ENCODE measurements around the gene HLA-DMB. TPM values are rescaled to one million over a fixed set of nuclear protein-coding genes. Genes with fewer than 3 reads are reported as not detected.

Gene HLA-DMB
- total and polyA plus RNA-seq, 10 of the 15 experiments (the other 5 are each of a cell fraction or from before 2014, with no cell fraction given) = 114 to 173 (median 150) TPM

DNA sequence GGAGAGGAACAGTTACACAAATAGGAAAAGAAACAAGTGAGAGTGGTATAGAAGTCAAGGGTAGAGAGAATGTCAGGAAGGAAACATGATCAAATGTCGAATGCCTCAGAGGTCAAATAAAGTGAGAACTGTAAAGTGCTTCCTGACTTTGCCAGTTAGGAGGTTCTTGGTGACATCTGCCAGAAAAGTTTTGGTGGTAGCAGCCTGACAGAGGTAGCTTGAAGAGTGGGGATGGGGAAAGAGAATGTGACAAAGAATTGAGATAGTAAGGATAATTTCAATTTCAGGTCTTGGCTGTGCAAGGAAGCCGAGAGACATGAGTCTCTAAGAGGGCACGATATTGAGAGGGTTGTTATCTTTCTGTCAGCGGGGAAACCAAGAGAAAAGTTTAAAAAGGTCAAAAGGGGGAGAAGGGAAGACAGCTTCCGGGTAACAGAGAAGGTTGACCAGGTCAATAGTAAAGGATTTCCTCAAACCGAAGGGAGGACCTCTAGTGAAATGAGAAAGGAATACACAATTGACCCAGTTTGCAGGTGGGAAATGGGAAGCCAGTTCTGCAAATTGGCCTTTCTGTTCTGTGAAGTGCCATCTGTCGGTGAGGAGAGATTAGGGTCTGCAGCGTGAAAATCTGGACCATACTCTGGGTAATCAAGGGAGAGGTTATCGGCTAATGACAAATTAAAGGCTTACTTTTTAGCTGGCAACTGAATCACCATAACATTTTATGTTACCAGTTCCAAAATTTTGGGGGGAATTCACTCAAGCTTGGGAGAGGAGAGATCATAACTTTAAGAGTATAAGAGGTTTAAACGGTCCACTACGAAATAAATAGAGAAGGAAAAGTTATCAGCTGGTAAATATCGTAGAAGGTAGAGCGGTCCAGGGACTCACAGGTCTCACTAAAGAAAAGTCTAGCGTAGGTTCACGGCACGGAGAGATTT is 26.6 kb upstream of the HLA-DMB start (continued):
- TF ChIP-seq SUPT20H (IDR thresholded peaks at IDR 0.05; ENCODE audit: borderline replicate concordance, control insufficient read depth, low read depth, low read length) (no peak), NFYA (IDR thresholded peaks at IDR 0.05; ENCODE audit: borderline replicate concordance, low read depth, low read length) (no peak), SIX5 (IDR thresholded peaks at IDR 0.05; ENCODE audit: low read depth, low read length, severe bottlenecking) (no peak), RAD51 (IDR thresholded peaks at IDR 0.05) (no peak), SIN3A (IDR thresholded peaks at IDR 0.05; ENCODE audit: low read depth, low read length) (no peak), MXI1 (IDR thresholded peaks at IDR 0.05; ENCODE audit: low read depth, low read length) (no peak), EZH2 (IDR thresholded peaks at IDR 0.05; ENCODE audit: borderline replicate concordance, control insufficient read depth, low read depth, low read length) (no peak), NRF1 (conservative IDR thresholded peaks at IDR 0.05; ENCODE audit: low read depth, low read length) (no peak), SMARCA5 (IDR thresholded peaks at IDR 0.05) (peak; percentile 76; the same call in 1 of the 2 replicates), SP1 (IDR thresholded peaks at IDR 0.05; ENCODE audit: low read depth, low read length) (no peak), MEF2A (IDR thresholded peaks at IDR 0.05; ENCODE audit: insufficient read depth, low read depth, low read length) (no peak)
- TF ChIP-seq, protein P1, sequence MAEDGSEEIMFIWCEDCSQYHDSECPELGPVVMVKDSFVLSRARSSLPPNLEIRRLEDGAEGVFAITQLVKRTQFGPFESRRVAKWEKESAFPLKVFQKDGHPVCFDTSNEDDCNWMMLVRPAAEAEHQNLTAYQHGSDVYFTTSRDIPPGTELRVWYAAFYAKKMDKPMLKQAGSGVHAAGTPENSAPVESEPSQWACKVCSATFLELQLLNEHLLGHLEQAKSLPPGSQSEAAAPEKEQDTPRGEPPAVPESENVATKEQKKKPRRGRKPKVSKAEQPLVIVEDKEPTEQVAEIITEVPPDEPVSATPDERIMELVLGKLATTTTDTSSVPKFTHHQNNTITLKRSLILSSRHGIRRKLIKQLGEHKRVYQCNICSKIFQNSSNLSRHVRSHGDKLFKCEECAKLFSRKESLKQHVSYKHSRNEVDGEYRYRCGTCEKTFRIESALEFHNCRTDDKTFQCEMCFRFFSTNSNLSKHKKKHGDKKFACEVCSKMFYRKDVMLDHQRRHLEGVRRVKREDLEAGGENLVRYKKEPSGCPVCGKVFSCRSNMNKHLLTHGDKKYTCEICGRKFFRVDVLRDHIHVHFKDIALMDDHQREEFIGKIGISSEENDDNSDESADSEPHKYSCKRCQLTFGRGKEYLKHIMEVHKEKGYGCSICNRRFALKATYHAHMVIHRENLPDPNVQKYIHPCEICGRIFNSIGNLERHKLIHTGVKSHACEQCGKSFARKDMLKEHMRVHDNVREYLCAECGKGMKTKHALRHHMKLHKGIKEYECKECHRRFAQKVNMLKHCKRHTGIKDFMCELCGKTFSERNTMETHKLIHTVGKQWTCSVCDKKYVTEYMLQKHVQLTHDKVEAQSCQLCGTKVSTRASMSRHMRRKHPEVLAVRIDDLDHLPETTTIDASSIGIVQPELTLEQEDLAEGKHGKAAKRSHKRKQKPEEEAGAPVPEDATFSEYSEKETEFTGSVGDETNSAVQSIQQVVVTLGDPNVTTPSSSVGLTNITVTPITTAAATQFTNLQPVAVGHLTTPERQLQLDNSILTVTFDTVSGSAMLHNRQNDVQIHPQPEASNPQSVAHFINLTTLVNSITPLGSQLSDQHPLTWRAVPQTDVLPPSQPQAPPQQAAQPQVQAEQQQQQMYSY (CRISPR knock-in tag; IDR thresholded peaks at IDR 0.05) = no peak
- TF ChIP-seq, protein P2, sequence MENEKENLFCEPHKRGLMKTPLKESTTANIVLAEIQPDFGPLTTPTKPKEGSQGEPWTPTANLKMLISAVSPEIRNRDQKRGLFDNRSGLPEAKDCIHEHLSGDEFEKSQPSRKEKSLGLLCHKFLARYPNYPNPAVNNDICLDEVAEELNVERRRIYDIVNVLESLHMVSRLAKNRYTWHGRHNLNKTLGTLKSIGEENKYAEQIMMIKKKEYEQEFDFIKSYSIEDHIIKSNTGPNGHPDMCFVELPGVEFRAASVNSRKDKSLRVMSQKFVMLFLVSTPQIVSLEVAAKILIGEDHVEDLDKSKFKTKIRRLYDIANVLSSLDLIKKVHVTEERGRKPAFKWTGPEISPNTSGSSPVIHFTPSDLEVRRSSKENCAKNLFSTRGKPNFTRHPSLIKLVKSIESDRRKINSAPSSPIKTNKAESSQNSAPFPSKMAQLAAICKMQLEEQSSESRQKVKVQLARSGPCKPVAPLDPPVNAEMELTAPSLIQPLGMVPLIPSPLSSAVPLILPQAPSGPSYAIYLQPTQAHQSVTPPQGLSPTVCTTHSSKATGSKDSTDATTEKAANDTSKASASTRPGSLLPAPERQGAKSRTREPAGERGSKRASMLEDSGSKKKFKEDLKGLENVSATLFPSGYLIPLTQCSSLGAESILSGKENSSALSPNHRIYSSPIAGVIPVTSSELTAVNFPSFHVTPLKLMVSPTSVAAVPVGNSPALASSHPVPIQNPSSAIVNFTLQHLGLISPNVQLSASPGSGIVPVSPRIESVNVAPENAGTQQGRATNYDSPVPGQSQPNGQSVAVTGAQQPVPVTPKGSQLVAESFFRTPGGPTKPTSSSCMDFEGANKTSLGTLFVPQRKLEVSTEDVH (IDR thresholded peaks at IDR 0.05; ENCODE audit: low read depth, partially characterized antibody) = no peak
- TF ChIP-seq, protein P3, sequence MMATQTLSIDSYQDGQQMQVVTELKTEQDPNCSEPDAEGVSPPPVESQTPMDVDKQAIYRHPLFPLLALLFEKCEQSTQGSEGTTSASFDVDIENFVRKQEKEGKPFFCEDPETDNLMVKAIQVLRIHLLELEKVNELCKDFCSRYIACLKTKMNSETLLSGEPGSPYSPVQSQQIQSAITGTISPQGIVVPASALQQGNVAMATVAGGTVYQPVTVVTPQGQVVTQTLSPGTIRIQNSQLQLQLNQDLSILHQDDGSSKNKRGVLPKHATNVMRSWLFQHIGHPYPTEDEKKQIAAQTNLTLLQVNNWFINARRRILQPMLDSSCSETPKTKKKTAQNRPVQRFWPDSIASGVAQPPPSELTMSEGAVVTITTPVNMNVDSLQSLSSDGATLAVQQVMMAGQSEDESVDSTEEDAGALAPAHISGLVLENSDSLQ (IDR thresholded peaks at IDR 0.05) = no peak
- TF ChIP-seq, protein P4, sequence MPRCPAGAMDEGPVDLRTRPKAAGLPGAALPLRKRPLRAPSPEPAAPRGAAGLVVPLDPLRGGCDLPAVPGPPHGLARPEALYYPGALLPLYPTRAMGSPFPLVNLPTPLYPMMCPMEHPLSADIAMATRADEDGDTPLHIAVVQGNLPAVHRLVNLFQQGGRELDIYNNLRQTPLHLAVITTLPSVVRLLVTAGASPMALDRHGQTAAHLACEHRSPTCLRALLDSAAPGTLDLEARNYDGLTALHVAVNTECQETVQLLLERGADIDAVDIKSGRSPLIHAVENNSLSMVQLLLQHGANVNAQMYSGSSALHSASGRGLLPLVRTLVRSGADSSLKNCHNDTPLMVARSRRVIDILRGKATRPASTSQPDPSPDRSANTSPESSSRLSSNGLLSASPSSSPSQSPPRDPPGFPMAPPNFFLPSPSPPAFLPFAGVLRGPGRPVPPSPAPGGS (IDR thresholded peaks at IDR 0.05; ENCODE audit: borderline replicate concordance, insufficient read depth, low read depth, low read length, poor library complexity, severe bottlenecking) = no peak
- TF ChIP-seq, protein P5, sequence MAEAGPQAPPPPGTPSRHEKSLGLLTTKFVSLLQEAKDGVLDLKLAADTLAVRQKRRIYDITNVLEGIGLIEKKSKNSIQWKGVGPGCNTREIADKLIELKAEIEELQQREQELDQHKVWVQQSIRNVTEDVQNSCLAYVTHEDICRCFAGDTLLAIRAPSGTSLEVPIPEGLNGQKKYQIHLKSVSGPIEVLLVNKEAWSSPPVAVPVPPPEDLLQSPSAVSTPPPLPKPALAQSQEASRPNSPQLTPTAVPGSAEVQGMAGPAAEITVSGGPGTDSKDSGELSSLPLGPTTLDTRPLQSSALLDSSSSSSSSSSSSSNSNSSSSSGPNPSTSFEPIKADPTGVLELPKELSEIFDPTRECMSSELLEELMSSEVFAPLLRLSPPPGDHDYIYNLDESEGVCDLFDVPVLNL (IDR thresholded peaks at IDR 0.05; ENCODE audit: low read depth, low read length) = no peak

Data from GM12878 (cell line).